ENCODE results near the gene DLL4.
"Not testable (repeated sequence)": the region's sequence is repeated elsewhere in the genome, so short reads cannot be mapped to it uniquely, and the experiment has no call there.

DLL4 gene

DNA sequence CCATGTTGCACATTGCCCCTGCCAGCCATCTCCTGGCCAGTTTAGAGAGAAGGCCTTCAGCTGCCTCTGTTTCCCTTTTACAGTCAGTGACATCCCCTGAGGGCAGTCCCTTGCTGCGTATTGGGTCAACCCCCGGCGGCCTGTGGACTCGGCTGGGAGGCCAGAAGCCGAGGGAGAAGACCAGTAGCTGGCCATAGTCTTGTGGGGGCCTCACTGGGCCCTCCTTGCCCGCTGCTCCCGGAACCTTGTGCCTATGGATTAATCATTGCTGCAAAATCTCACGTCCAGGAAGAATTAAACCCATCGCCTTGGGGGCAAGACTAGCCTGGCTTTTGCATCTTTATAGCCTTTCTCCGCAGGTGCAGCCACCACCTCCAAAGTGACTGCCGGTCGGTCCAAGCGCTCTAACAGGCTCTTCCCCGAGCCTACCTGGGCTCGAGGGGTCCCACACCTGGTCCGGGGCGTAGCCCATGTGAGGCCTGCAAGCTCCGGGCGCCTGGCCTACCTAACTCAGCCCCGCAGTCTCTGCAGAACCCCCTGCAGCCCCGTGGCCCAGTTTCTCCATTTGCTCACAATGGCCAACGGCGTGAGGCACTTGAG lies 23.3 kb downstream of the DLL4 start:
- peaks cover 23% of the 10 kb centered on the region for H3K36me3 ChIP-seq (ENCODE audit: insufficient read depth, low read depth, low read length)
- no peaks in the 10 kb centered on the region for H3K9me3 ChIP-seq (ENCODE audit: insufficient read depth, low read depth, low read length)
- H3K4me3 ChIP-seq (ENCODE audit: low read length), result peak overlapping the region; percentile 86
- H3K27ac ChIP-seq (ENCODE audit: low read length), result peak overlapping the region; percentile 47
- peak overlapping the region; percentile 81 for H3K9ac ChIP-seq (ENCODE audit: low read depth, low read length)
- no peaks in the 10 kb centered on the region; the same call in 1 of the 2 replicates for H3K27me3 ChIP-seq (ENCODE audit: insufficient read depth, low read length)
- peaks cover 8% of the 10 kb centered on the region; the same call in 1 of the 2 replicates for H3K4me1 ChIP-seq (ENCODE audit: insufficient read depth, low read length)

DNA sequence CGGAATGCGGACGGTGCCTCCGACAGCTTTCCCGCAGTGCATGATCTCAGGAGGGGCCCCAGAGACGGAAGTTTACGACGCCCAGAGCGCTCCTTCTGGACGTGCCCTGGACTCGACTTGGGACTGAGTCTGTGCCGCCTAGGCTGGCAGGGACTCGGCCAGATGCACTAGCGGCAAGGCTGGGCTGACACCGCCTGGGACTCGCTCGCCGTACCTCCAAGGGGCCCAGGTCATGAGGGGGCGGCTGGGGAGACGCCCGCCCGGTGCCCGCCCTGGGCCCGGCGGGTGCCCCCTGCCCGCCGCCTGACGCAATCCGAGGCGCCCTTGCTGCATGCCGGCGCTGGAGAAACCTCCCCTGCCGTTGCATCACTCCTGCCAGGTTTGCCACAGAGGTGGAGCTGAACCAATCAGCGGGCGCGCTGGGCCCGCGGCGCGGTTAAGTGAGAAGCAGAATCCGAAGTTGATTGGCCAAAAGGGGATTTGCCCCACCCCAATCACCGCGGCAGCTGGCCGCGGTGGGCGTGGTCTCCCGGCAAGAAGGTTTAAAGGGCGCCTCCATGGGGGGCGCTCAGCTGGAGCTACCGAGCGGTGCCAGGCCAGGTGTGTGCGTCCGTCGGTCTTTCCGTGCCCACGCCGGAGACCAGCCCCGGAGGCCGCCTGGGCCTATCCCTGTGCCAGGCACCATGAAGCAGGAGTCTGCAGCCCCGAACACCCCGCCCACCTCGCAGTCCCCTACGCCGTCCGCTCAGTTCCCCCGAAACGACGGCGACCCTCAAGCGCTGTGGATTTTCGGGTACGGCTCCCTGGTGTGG lies 24.0 kb downstream of the DLL4 start, which contains the start of gene CHAC1:
CHAC1 (plus strand) TSS at position 571 of the 812 bp plus-strand sequence; CDS start at position 684, 113 bp downstream.
- peak within 1 kb of the TSS; percentile 86 for H3K4me3 ChIP-seq (ENCODE audit: low read length)
- H3K9ac ChIP-seq (ENCODE audit: low read depth, low read length), result peak within 1 kb of the TSS; percentile 89
- H3K9me3 ChIP-seq (ENCODE audit: insufficient read depth, low read depth, low read length), result no peaks in the 10 kb centered on the region
- H3K4me1 ChIP-seq (ENCODE audit: insufficient read depth, low read length), result peaks cover 8% of the 10 kb centered on the region; the same call in 1 of the 2 replicates
- peak within 1 kb of the TSS; percentile 47 for H3K27ac ChIP-seq (ENCODE audit: low read length)
- peaks cover 23% of the 10 kb centered on the region for H3K36me3 ChIP-seq (ENCODE audit: insufficient read depth, low read depth, low read length)
- no peaks in the 10 kb centered on the region; the same call in 1 of the 2 replicates for H3K27me3 ChIP-seq (ENCODE audit: insufficient read depth, low read length)

DNA sequence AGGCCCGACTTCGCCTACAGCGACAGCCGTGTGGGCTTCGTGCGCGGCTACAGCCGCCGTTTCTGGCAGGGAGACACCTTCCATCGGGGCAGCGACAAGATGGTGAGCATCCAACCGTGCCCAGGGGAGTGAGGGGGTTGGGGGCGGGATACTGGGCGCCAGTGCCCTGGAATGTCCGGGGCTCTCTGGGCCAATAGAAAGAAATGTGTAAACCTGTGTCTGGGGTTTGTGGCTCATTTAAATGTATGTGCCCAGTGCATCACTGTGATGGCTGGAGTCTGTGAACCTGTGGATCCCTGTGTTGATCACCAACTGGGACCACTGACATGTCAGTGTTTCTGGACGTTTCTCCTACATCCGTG lies 24.6 kb downstream of the DLL4 start:
- peaks cover 23% of the 10 kb centered on the region for H3K36me3 ChIP-seq (ENCODE audit: insufficient read depth, low read depth, low read length)
- H3K4me3 ChIP-seq (ENCODE audit: low read length), result peak overlapping the region; percentile 86
- H3K27me3 ChIP-seq (ENCODE audit: insufficient read depth, low read length), result no peaks in the 10 kb centered on the region; the same call in 1 of the 2 replicates
- H3K9ac ChIP-seq (ENCODE audit: low read depth, low read length), result peak overlapping the region; percentile 89
- H3K27ac ChIP-seq (ENCODE audit: low read length), result peak overlapping the region; percentile 30
- H3K9me3 ChIP-seq (ENCODE audit: insufficient read depth, low read depth, low read length), result no peaks in the 10 kb centered on the region
- H3K4me1 ChIP-seq (ENCODE audit: insufficient read depth, low read length), result peaks cover 8% of the 10 kb centered on the region; the same call in 1 of the 2 replicates

DNA sequence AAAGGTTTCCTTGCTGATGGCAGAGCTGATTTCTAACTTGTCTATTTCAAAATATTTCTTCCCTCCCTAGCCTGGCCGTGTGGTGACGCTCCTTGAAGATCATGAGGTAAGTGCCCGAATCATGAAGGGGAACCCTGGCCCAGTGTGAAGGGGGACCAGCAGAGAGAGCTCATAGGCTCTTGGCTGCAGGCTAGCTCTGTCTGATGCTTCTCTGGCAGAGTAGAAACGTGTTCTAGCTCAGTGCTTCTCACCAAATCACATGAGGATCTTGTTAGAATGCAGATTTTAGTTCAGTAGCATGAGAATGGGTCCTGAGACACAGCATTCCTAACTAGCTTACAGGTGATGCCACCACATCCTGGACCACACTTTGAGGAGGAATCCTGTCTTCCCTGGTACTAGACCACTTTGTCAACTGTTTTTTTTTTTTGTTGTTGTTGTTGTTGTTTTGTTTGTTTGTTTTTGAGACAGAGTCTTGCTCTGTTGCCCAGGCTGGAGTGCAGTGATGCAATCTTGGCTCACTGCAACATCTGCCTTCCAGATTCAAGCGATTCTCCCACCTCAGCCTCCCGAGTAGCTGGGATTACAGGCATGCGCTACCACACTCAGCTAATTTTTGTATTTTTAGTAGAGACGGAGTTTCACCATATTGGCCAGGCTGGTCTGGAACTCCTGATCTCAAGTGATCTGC lies 25.2 kb downstream of the DLL4 start:
- H3K9me3 ChIP-seq (ENCODE audit: insufficient read depth, low read depth, low read length); H3K27me3 ChIP-seq (ENCODE audit: insufficient read depth, low read length); H3K4me1 ChIP-seq (ENCODE audit: insufficient read depth, low read length): not testable (repeated sequence)
- H3K4me3 ChIP-seq (ENCODE audit: low read length), result peak overlapping the region; percentile 86
- peaks cover 23% of the 10 kb centered on the region for H3K36me3 ChIP-seq (ENCODE audit: insufficient read depth, low read depth, low read length)
- H3K27ac ChIP-seq (ENCODE audit: low read length), result peak overlapping the region; percentile 30
- peak overlapping the region; percentile 89; the same call in 1 of the 2 replicates for H3K9ac ChIP-seq (ENCODE audit: low read depth, low read length)

DNA sequence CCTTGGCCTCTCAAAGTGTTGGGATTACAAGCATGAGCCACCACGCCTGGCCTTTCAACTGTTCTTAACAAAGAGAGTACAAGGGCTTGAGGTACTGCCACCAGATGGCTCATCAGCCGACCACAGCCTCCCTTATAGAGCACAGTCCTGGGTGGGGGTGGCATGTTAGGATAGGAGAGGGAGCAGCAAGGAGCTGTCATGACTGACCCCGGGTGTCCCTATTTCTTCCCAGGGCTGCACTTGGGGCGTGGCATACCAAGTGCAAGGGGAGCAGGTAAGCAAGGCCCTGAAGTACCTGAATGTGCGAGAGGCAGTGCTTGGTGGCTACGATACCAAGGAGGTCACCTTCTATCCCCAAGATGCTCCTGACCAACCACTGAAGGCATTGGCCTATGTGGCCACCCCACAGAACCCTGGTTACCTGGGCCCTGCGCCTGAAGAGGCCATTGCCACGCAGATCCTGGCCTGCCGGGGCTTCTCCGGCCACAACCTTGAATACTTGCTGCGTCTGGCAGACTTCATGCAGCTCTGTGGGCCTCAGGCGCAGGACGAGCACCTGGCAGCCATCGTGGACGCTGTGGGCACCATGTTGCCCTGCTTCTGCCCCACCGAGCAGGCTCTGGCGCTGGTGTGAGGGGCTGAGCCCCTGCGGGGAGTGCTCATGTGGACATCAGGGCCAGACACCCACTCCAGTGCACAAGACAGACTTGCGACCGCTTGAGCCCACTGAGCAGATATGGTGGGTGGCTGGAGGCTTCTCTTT lies 26.2 kb downstream of the DLL4 start:
- Histone ChIP-seq H3K4me1 (ENCODE audit: insufficient read depth, low read length) (peaks cover 14% of the 10 kb centered on the region; the same call in 1 of the 2 replicates), H3K27ac (ENCODE audit: low read length) (no peak overlapping the region), H3K27me3 (ENCODE audit: insufficient read depth, low read length) (no peaks in the 10 kb centered on the region; the same call in 1 of the 2 replicates), H3K36me3 (ENCODE audit: insufficient read depth, low read depth, low read length) (peaks cover 23% of the 10 kb centered on the region), H3K9ac (ENCODE audit: low read depth, low read length) (no peak overlapping the region), H3K9me3 (ENCODE audit: insufficient read depth, low read depth, low read length) (no peaks in the 10 kb centered on the region), H3K4me3 (ENCODE audit: low read length) (no peak overlapping the region)

DNA sequence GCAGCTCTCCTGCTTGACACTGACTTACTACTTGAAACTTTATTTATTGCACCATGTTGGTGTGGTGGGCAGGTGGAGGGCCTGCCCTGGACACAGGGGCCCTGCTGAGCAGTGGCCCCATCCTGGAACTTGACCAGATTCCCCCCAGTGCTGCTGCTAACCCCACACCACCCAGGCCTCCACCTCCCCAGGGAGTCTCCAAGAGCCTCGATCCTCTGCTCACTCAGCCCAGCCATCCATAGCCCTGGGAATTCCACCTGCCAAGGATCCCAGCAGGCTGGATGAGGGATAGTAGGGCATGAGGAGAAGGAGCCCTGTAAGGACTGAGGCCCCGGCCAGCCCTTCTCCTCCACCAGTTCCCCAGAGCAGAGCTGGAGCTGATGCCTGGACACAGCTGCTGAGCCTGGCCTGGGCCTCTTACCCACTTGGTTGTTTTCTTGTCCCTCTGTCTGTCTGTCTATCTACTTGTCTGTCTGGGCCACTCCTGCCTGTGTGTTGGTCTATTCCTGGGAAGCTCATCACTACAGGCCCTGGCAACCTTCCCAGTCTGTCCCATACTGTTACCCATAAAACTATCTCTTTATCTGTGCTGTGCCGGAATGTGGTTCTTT lies 26.9 kb downstream of the DLL4 start:
- Histone ChIP-seq H3K36me3 (ENCODE audit: insufficient read depth, low read depth, low read length) (peaks cover 23% of the 10 kb centered on the region), H3K27me3 (ENCODE audit: insufficient read depth, low read length) (no peaks in the 10 kb centered on the region; the same call in 1 of the 2 replicates), H3K4me1 (ENCODE audit: insufficient read depth, low read length) (peaks cover 16% of the 10 kb centered on the region; the same call in 1 of the 2 replicates), H3K9me3 (ENCODE audit: insufficient read depth, low read depth, low read length) (no peaks in the 10 kb centered on the region), H3K27ac (ENCODE audit: low read length) (no peak overlapping the region), H3K9ac (ENCODE audit: low read depth, low read length) (no peak overlapping the region), H3K4me3 (ENCODE audit: low read length) (no peak overlapping the region)

DNA sequence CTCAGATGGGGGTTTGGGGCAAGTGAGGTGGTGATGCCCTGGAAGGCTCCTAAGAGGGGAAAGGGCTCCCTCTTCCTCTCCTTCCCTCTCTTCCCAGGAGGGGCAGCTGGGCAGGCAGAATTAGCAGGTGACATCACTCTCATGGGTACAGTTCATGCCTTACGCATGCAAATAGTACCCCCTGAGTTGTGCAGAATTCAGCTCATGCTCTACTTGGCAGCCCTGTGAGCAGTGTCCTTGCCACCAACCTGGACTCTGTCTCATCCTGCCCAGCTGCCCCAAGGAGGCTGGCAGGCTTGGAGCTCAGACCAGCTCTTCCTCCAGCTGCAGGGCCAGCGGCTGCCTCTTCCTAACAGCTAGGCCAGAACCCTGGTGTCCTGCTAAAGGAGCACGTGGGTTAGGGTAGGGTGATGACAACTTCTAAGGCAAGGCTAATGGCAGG lies 27.4 kb downstream of the DLL4 start:
- no peaks in the 10 kb centered on the region; the same call in 1 of the 2 replicates for H3K27me3 ChIP-seq (ENCODE audit: insufficient read depth, low read length)
- peaks cover 16% of the 10 kb centered on the region; the same call in 1 of the 2 replicates for H3K4me1 ChIP-seq (ENCODE audit: insufficient read depth, low read length)
- H3K9me3 ChIP-seq (ENCODE audit: insufficient read depth, low read depth, low read length), result no peaks in the 10 kb centered on the region
- H3K36me3 ChIP-seq (ENCODE audit: insufficient read depth, low read depth, low read length), result peaks cover 23% of the 10 kb centered on the region
- H3K9ac ChIP-seq (ENCODE audit: low read depth, low read length), result no peak overlapping the region
- H3K4me3 ChIP-seq (ENCODE audit: low read length), result no peak overlapping the region
- no peak overlapping the region for H3K27ac ChIP-seq (ENCODE audit: low read length)

DNA sequence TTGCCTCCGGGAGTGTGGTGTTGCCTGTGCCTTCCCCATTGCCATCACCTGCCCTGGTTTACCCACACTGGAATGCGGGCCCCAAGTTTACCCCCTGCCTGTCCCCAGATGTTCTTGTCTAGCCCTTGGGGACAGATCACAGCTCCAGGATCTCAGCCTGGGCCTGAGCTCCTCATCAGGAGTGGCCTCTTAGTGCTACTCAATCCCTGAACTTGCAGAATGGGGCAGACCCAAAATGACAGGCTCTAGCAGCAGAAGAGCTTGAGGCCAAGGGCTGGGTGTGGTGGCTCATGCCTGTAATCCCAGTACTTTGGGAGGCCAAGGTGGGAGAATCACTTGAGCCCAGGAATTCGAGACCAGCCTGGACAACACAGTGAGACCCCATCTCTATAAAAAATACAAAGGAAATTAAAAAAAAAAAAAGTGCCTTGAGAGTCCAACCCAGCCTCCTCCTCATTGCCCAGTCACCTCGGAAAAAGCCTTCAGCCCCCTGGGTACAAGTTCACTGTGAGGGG lies 28.0 kb downstream of the DLL4 start:
- H3K9me3 ChIP-seq (ENCODE audit: insufficient read depth, low read depth, low read length), result no peaks in the 10 kb centered on the region
- H3K27ac ChIP-seq (ENCODE audit: low read length), result no peak overlapping the region
- H3K4me1 ChIP-seq (ENCODE audit: insufficient read depth, low read length), result peaks cover 12% of the 10 kb centered on the region; the same call in 1 of the 2 replicates
- no peaks in the 10 kb centered on the region for H3K27me3 ChIP-seq (ENCODE audit: insufficient read depth, low read length)
- no peak overlapping the region for H3K9ac ChIP-seq (ENCODE audit: low read depth, low read length)
- H3K4me3 ChIP-seq (ENCODE audit: low read length), result no peak overlapping the region
- H3K36me3 ChIP-seq (ENCODE audit: insufficient read depth, low read depth, low read length), result peaks cover 23% of the 10 kb centered on the region

DNA sequence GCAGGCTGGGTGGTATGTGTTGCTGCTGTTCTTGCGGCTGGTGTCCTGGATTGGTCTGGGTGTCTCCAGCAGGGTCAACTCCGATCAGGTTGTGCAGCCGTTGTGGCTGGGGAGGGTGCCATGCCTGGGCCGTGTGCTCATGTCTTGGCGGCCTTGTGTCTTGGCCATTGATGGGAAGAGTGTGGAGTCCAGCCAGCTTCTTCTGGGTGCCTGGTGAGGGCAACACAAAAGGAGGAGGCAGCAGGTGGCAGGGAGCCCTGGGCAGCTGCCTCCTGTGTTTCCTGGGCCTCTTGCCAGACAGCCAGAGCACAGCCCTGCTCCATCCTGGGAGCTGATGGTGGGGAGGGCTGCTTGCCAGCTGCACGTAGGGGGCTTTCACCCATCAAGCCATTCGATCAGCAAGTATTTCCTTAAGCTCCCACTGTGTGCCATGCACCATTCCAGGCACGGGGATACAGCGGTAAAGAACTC lies 28.5 kb downstream of the DLL4 start:
- Histone ChIP-seq H3K9me3 (ENCODE audit: insufficient read depth, low read depth, low read length) (no peaks in the 10 kb centered on the region), H3K27me3 (ENCODE audit: insufficient read depth, low read length) (no peaks in the 10 kb centered on the region), H3K4me3 (ENCODE audit: low read length) (no peak overlapping the region), H3K4me1 (ENCODE audit: insufficient read depth, low read length) (peaks cover 8% of the 10 kb centered on the region; the same call in 1 of the 2 replicates), H3K9ac (ENCODE audit: low read depth, low read length) (no peak overlapping the region), H3K36me3 (ENCODE audit: insufficient read depth, low read depth, low read length) (peaks cover 23% of the 10 kb centered on the region), H3K27ac (ENCODE audit: low read length) (no peak overlapping the region)

DNA sequence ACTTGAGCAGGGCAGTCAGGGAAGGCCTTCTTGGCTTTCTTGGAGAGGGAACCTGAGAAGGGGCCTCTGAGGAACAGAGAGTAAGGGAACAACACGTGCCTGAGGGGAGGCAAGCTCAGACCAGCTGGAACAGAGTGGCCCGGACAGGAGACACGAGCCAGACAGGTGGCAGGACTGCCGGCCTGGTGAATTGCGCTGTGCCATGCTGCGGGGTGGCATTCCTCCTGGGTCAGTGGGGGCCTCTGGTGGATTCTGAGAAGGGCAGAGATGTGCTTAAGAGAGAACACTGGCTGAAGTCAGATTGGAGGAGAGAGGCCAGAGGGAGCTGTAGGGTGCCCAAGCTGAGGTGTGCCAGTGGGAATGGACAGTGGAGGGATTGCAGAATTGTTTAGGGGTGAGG lies 29.0 kb downstream of the DLL4 start:
- Histone ChIP-seq H3K9me3 (ENCODE audit: insufficient read depth, low read depth, low read length) (no peaks in the 10 kb centered on the region), H3K27ac (ENCODE audit: low read length) (no peak overlapping the region), H3K27me3 (ENCODE audit: insufficient read depth, low read length) (no peaks in the 10 kb centered on the region), H3K36me3 (ENCODE audit: insufficient read depth, low read depth, low read length) (peaks cover 23% of the 10 kb centered on the region), H3K4me1 (ENCODE audit: insufficient read depth, low read length) (peaks cover 8% of the 10 kb centered on the region; the same call in 1 of the 2 replicates), H3K9ac (ENCODE audit: low read depth, low read length) (no peak overlapping the region), H3K4me3 (ENCODE audit: low read length) (no peak overlapping the region)

Data from iPS-20b (cell line).